ENCODE measurements around the gene LMF1. TPM values are rescaled to one million over a fixed set of nuclear protein-coding genes. Genes with fewer than 3 reads are reported as not detected.

LMF1 gene
- polyA plus RNA-seq, 3 donors = 5.9 to 14.7 (median 10.6) TPM

DNA sequence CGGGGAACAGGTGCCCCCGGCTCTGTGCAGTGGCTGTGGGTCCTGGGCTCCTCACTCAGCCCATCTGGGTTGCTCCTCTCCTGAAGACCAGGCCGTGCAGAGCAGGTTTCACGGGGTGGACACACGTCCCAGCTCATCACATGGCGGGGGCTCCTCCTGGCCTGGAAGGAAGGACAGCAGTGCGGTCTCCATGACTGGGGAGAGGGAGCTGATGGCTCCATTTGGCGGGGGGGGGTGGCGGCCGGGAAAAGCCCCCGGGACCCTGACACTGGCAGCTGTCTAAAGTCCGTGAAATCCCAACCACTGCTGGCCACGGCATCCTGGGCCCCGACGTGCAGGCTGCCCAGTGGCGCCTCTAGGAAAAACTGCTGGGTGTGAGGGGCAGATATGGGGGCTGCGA lies 29.8 kb upstream of the LMF1 start:
- DNase-seq = no peak

GRCh38 chr16:999677-1000076 lies 28.9 kb upstream of the LMF1 start:
- Histone ChIP-seq H3K4me1 (ENCODE audit: control insufficient read depth in 1 of 2, insufficient read depth in 2 of 2, low read length in 2 of 2) (no peaks in the 10 kb centered on the region), H4K20me1 (ENCODE audit: insufficient read depth, low read length) (no peaks in the 10 kb centered on the region), H2AFZ (ENCODE audit: insufficient read depth, low read depth, low read length, poor library complexity, severe bottlenecking) (no peak overlapping the region), H3K36me3 (replicated peaks in 1 of 2; ENCODE audit: control insufficient read depth in 1 of 2, insufficient read depth in 2 of 2, low read length in 2 of 2) (no peaks in the 10 kb centered on the region), H3K4me2 (replicated peaks; ENCODE audit: extremely low read depth, low read length, poor library complexity, severe bottlenecking) (no peak overlapping the region), H3K79me2 (ENCODE audit: insufficient read depth, low read length) (no peaks in the 10 kb centered on the region), H3K4me3 (replicated peaks in 1 of 3; ENCODE audit: low read depth in 2 of 3, low read length in 3 of 3) (no peak overlapping the region), H3K27me3 (ENCODE audit: control insufficient read depth in 2 of 2, insufficient read depth in 2 of 2, low read length in 2 of 2) (peaks cover 0 to 18% of the 10 kb centered on the region in 2 donors), H3K9ac (ENCODE audit: insufficient read depth, low read length, poor library complexity, severe bottlenecking) (no peak overlapping the region), H3K27ac (ENCODE audit: low read depth in 1 of 2, low read length in 2 of 2) (no peak overlapping the region), H3K9me3 (replicated peaks in 1 of 2; ENCODE audit: control insufficient read depth in 1 of 2, insufficient read depth in 1 of 2, low read length in 2 of 2) (peaks cover 12 to 20% of the 10 kb centered on the region in 2 donors)
- no peaks in the 10 kb centered on the region for H3K36me3 Mint-ChIP-seq
- H3K4me3 Mint-ChIP-seq = no peak overlapping the region
- no peaks in the 10 kb centered on the region for H3K4me1 Mint-ChIP-seq
- no peak for TF ChIP-seq CTCF (IDR thresholded peaks at IDR 0.05)
- H3K27ac Mint-ChIP-seq = no peak overlapping the region
- intact Hi-C loops (cut with micrococcal nuclease) = loop anchor here in 1 of 2 donors (5.0 kb wide), 1 partner anchor 167 kb away; no protein-coding TSS in a partner anchor
- WGBS (ENCODE audit: insufficient coverage) = 94% methylated on average over 11 of the region's 11 CpGs
- H3K27me3 Mint-ChIP-seq (ENCODE audit: low read depth in 3 of 3) = peaks cover 26 to 39% (median 29%) of the 10 kb centered on the region in 3 donors
- H3K9me3 Mint-ChIP-seq = peaks cover 15 to 23% (median 20%) of the 10 kb centered on the region in 7 donors
- no peak for DNase-seq

More for the DNA sequence above, 29.8 kb upstream of the LMF1 start:
- intact Hi-C loops (cut with micrococcal nuclease) = loop anchor here in 1 of 2 donors (5.0 kb wide), 1 partner anchor 168 kb away; no protein-coding TSS in a partner anchor
- WGBS (ENCODE audit: insufficient coverage) = 91% methylated on average over 13 of the region's 17 CpGs
- Mint-ChIP-seq H3K27ac (no peak overlapping the region), H3K4me3 (no peak overlapping the region), H3K27me3 (ENCODE audit: low read depth in 3 of 3) (peaks cover 26 to 32% (median 29%) of the 10 kb centered on the region in 3 donors), H3K4me1 (no peaks in the 10 kb centered on the region), H3K36me3 (no peaks in the 10 kb centered on the region), H3K9me3 (peaks cover 6 to 14% (median 10%) of the 10 kb centered on the region in 7 donors)
- H3K27ac ChIP-seq (ENCODE audit: low read depth in 1 of 2, low read length in 2 of 2) = no peak overlapping the region
- no peak overlapping the region for H2AFZ ChIP-seq (ENCODE audit: insufficient read depth, low read depth, low read length, poor library complexity, severe bottlenecking)
- peaks cover 3 to 11% of the 10 kb centered on the region in 2 donors for H3K9me3 ChIP-seq (replicated peaks in 1 of 2; ENCODE audit: control insufficient read depth in 1 of 2, insufficient read depth in 1 of 2, low read length in 2 of 2)
- H4K20me1 ChIP-seq (ENCODE audit: insufficient read depth, low read length) = no peaks in the 10 kb centered on the region
- no peak overlapping the region for H3K4me2 ChIP-seq (replicated peaks; ENCODE audit: extremely low read depth, low read length, poor library complexity, severe bottlenecking)
- H3K27me3 ChIP-seq (ENCODE audit: control insufficient read depth in 2 of 2, insufficient read depth in 2 of 2, low read length in 2 of 2) = peaks cover 0 to 18% of the 10 kb centered on the region in 2 donors
- H3K9ac ChIP-seq (ENCODE audit: insufficient read depth, low read length, poor library complexity, severe bottlenecking) = no peak overlapping the region
- no peaks in the 10 kb centered on the region for H3K4me1 ChIP-seq (ENCODE audit: control insufficient read depth in 1 of 2, insufficient read depth in 2 of 2, low read length in 2 of 2)
- no peak overlapping the region for H3K4me3 ChIP-seq (replicated peaks in 1 of 3; ENCODE audit: low read depth in 2 of 3, low read length in 3 of 3)
- H3K36me3 ChIP-seq (replicated peaks in 1 of 2; ENCODE audit: control insufficient read depth in 1 of 2, insufficient read depth in 2 of 2, low read length in 2 of 2) = no peaks in the 10 kb centered on the region
- no peak for TF ChIP-seq CTCF (IDR thresholded peaks at IDR 0.05)
- no peaks in the 10 kb centered on the region for H3K79me2 ChIP-seq (ENCODE audit: insufficient read depth, low read length)

Data from CD14-positive monocyte (primary cell).